HEK293 (cell line): ENCODE data around the gene KIAA1586.

Experiments used
- CTCF ChIA-PET: fragments of 350-600 bp; formaldehyde crosslinking; extraction: SDS; loops from one replicate; lab custom pipeline; 2021; ENCODE audit warnings: antibody characterized with exemption; lab: Yijun Ruan, JAX
- POLR2A ChIA-PET: fragments of 300-600 bp; formaldehyde crosslinking; extraction: SDS; loops from one replicate; lab custom pipeline; 2020; ENCODE audit warnings: antibody characterized with exemption, inconsistent platforms; lab: Yijun Ruan, JAX
- H3K27ac ChIP-seq: fragments of 200-500 bp; sonication (Bioruptor generic); 2 replicates; pipeline ENCODE4 v1.5.1; 2014; ENCODE audit warnings: low read depth, low read length, control low read depth, inconsistent platforms; ENCODE audit errors: extremely low read depth
- H3K36me3 ChIP-seq, 2 experiments: fragments of 200-500 bp in 1 of 2; sonication (Bioruptor generic) in 1 of 2; 1 replicate in 1 of 2; 2 replicates in 1 of 2; pipeline ENCODE4 v1.5.1; 2014 to 2017; ENCODE audit warnings: inconsistent platforms in 2 of 2, low read length in 2 of 2; ENCODE audit not compliant: control insufficient read depth in 2 of 2, insufficient read depth in 1 of 2
- H3K4me1 ChIP-seq: fragments of 200-500 bp; sonication (Bioruptor generic); 2 replicates; pipeline ENCODE4 v1.5.1; 2014; ENCODE audit warnings: mild to moderate bottlenecking, low read length, inconsistent platforms; ENCODE audit not compliant: control insufficient read depth, insufficient read depth
- H3K4me3 ChIP-seq: 2 replicates; pipeline ENCODE4 v1.5.1; 2011; ENCODE audit warnings: low read depth, mild to moderate bottlenecking, control low read depth, low read length, moderate library complexity
- H3K9me3 ChIP-seq: fragments of 200-500 bp; sonication (Bioruptor generic); 2 replicates; pipeline ENCODE4 v1.5.1; 2014; ENCODE audit warnings: low read depth, low read length, inconsistent platforms; ENCODE audit not compliant: control insufficient read depth, insufficient read depth
- BCL6B ChIP-seq: fragments of 450-650 bp; formaldehyde crosslinking; IDR thresholded peaks from 2 replicates; pipeline ENCODE4 v1.5.1; 2017; ENCODE audit warnings: missing biosample characterization, missing genetic modification characterization
- GLI2 ChIP-seq: fragments of 450-650 bp; formaldehyde crosslinking; IDR thresholded peaks from 2 replicates; pipeline ENCODE4; 2017; ENCODE audit warnings: missing biosample characterization, missing genetic modification characterization, low read depth, borderline replicate concordance
- KLF16 ChIP-seq: fragments of 450-650 bp; formaldehyde crosslinking; IDR thresholded peaks from 2 replicates; pipeline ENCODE4 v1.5.1; 2017; ENCODE audit warnings: missing biosample characterization, missing genetic modification characterization
- MZF1 ChIP-seq: fragments of 450-650 bp; formaldehyde crosslinking; IDR thresholded peaks from 2 replicates; pipeline ENCODE4 v1.5.1; 2017; ENCODE audit warnings: missing biosample characterization, missing genetic modification characterization, borderline replicate concordance
- PRDM2 ChIP-seq: fragments of 450-650 bp; formaldehyde crosslinking; IDR thresholded peaks from 2 replicates; pipeline ENCODE4 v1.5.1; 2016; ENCODE audit warnings: missing biosample characterization, missing genetic modification characterization, borderline replicate concordance
- REST ChIP-seq: fragments of 450-650 bp; formaldehyde crosslinking; IDR thresholded peaks from 2 replicates; pipeline ENCODE4 v1.5.1; 2016; ENCODE audit warnings: missing biosample characterization, missing genetic modification characterization
- SETDB1 ChIP-seq: IDR thresholded peaks from one replicate; pipeline ENCODE4 v1.6.1; 2017; ENCODE audit warnings: mild to moderate bottlenecking, low read length, moderate library complexity, mixed read lengths; ENCODE audit not compliant: insufficient read length
- TCF7L2 ChIP-seq: IDR thresholded peaks from 2 replicates; pipeline ENCODE4 v1.6.1; 2011; ENCODE audit warnings: low read depth, mild to moderate bottlenecking, inconsistent platforms, low read length, moderate library complexity, borderline replicate concordance
- ZBTB21 ChIP-seq: fragments of 450-650 bp; formaldehyde crosslinking; IDR thresholded peaks from 2 replicates; pipeline ENCODE4 v1.5.1; 2017; ENCODE audit warnings: missing biosample characterization, missing genetic modification characterization
- ZNF2 ChIP-seq: fragments of 450-650 bp; formaldehyde crosslinking; IDR thresholded peaks from 2 replicates; pipeline ENCODE4 v1.5.1; 2016; ENCODE audit warnings: missing biosample characterization, missing genetic modification characterization
- ZNF391 ChIP-seq: fragments of 450-650 bp; formaldehyde crosslinking; IDR thresholded peaks from 2 replicates; pipeline ENCODE4 v1.5.1; 2016; ENCODE audit warnings: low read depth, missing biosample characterization, missing genetic modification characterization, borderline replicate concordance
- ZNF398 ChIP-seq: fragments of 450-650 bp; formaldehyde crosslinking; IDR thresholded peaks from 2 replicates; pipeline ENCODE4 v1.5.1; 2017; ENCODE audit warnings: missing biosample characterization, missing genetic modification characterization
- ZNF600 ChIP-seq: fragments of 450-650 bp; formaldehyde crosslinking; IDR thresholded peaks from 2 replicates; pipeline ENCODE4 v1.5.1; 2016; ENCODE audit warnings: missing biosample characterization, missing genetic modification characterization
- ZNF654 ChIP-seq: fragments of 450-650 bp; formaldehyde crosslinking; IDR thresholded peaks from 2 replicates; pipeline ENCODE4 v1.5.1; 2016; ENCODE audit warnings: low read depth, missing biosample characterization, missing genetic modification characterization
- ZSCAN4 ChIP-seq: fragments of 450-650 bp; formaldehyde crosslinking; IDR thresholded peaks from 2 replicates; pipeline ENCODE4 v1.5.1; 2017; ENCODE audit warnings: missing biosample characterization, missing genetic modification characterization

The KIAA1586 gene

GRCh38 chr6:57038906-57039305, 7.6 kb upstream of the KIAA1586 start:
- no peaks in the 10 kb centered on the region for H3K4me1 ChIP-seq
- ChIA-PET CTCF (interaction anchor here (0.7 to 1.2 kb wide), 3 partner anchors 18 to 136 kb away, joined by 3 to 4 read pairs (median 4); no protein-coding TSS in a partner anchor), POLR2A (no interaction called here)
- no peaks in the 10 kb centered on the region for H3K9me3 ChIP-seq
- no peaks in the 10 kb centered on the region for H3K36me3 ChIP-seq
- TF ChIP-seq ZNF398 (tag by site-specific recombination) (no peak), KLF16 (tag by site-specific recombination) (no peak), ZSCAN4 (tag by site-specific recombination) (no peak), PRDM2 (tag by site-specific recombination) (no peak), TCF7L2 (no peak), ZNF2 (no peak), MZF1 (no peak), REST (tag by site-specific recombination) (no peak), BCL6B (tag by site-specific recombination) (no peak), ZNF391 (no peak), GLI2 (tag by site-specific recombination) (no peak), ZNF600 (no peak), SETDB1 (no peak), ZNF654 (no peak), ZBTB21 (no peak)
- H3K4me3 ChIP-seq, result no peak overlapping the region
- no peak overlapping the region for H3K27ac ChIP-seq
